AG04450 (cell line): ENCODE measurements around the gene SEPTIN12. TPM values are rescaled to one million over a fixed set of nuclear protein-coding genes. Genes with fewer than 3 reads are reported as not detected.

ENCODE experiments used
- CTCF ChIA-PET: fragments of 300-600, 350-600 bp; formaldehyde crosslinking; extraction: SDS; loops from one replicate; lab custom pipeline; 2022; ENCODE audit warnings: antibody characterized with exemption, inconsistent platforms; lab: Charles Lee
- POLR2A ChIA-PET: fragments of 350-600 bp; formaldehyde crosslinking; extraction: SDS; loops from one replicate; lab custom pipeline; 2021; ENCODE audit warnings: antibody characterized with exemption, inconsistent platforms; lab: Yijun Ruan, JAX
- DNase-seq: peaks from one replicate; pipeline ENCODE4 v3.0.0-alpha.2; 2011; ENCODE audit warnings: low read depth, low spot score
- H3K27ac ChIP-seq: one replicate; pipeline ENCODE4 v1.5.1; 2012; ENCODE audit warnings: low read depth, low read length, control low read depth
- H3K27me3 ChIP-seq: one replicate; pipeline ENCODE4 v1.6.0; 2012; ENCODE audit warnings: low read length; ENCODE audit not compliant: control insufficient read depth, insufficient read depth
- H3K4me3 ChIP-seq: 2 replicates; pipeline ENCODE4 v1.5.1; 2011; ENCODE audit warnings: mild to moderate bottlenecking, low read depth, low read length, control low read depth
- H3K9me3 ChIP-seq: 2 replicates; pipeline ENCODE4 v1.5.1; 2012; ENCODE audit warnings: low read length; ENCODE audit not compliant: control insufficient read depth, insufficient read depth
- CTCF ChIP-seq: IDR thresholded peaks from 2 replicates; pipeline ENCODE4 v1.5.1; 2011; ENCODE audit warnings: low read depth, low read length, control low read depth, inconsistent platforms
- polyA plus RNA-seq: library from polyadenylated mRNA; depleted of rRNA; stranded (reverse); fragments of >200 nt; gene quantifications from 2 replicates; pipeline ENCODE4 v1.2.3, GENCODE V29; 2011

The SEPTIN12 gene
- polyA plus RNA-seq, 1 experiment: not detected

DNA sequence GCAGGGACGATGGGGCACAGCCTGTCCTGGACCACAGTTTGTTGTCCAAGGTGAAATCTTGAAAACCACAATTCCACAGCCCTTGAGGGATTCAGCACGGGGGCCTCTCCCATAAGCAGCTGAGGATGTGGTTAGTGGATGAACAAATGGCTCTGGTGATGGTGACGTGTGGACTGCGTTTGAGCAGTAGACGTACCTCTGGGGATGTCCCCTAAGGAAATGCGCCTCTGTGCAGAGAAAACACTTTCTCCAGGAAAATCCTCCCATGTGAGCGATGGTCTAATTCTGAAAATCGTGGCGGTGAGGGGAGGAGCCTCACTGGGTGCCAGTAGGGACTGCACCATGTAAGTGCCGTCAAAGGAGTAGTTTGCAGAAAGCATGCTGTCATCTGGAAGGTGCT is 2.7 kb upstream of the SEPTIN12 start:
- CTCF ChIA-PET: no interaction called here
- Histone ChIP-seq H3K9me3 (no peaks in the 10 kb centered on the region), H3K4me3 (no peak overlapping the region), H3K27ac (no peak overlapping the region), H3K27me3 (peaks cover 6% of the 10 kb centered on the region)
- DNase-seq: no peak
- no peak for TF ChIP-seq CTCF
- POLR2A ChIA-PET: no interaction called here

DNA sequence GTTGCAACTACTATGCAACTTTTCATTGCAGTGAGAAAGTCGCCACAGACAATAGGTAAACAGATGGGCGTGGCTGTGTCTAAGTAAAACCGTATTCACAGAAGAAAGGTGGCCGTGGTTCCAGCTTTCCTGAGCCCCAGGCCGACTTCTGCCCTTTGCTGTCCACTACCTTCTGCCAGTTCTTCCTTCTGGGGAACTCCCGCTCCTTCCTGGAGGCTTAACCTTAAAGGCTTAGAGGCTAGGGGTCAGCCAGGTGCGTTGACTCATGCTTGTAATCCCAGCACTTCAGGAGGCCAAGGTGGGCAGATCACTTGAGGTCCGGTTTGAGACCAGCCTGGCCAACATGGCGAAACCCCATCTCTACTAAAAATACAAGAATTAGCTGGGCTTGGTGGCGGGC is 2.1 kb upstream of the SEPTIN12 start:
- no peak for DNase-seq
- Histone ChIP-seq H3K9me3 (no peaks in the 10 kb centered on the region), H3K27me3 (peaks cover 6% of the 10 kb centered on the region), H3K27ac (no peak overlapping the region), H3K4me3 (no peak overlapping the region)
- TF ChIP-seq CTCF: no peak
- CTCF ChIA-PET: no interaction called here
- POLR2A ChIA-PET: no interaction called here

- TF ChIP-seq CTCF: no peak
Measured at GRCh38 chr16:4788910-4789309, 765 bp upstream of the SEPTIN12 start.

DNA sequence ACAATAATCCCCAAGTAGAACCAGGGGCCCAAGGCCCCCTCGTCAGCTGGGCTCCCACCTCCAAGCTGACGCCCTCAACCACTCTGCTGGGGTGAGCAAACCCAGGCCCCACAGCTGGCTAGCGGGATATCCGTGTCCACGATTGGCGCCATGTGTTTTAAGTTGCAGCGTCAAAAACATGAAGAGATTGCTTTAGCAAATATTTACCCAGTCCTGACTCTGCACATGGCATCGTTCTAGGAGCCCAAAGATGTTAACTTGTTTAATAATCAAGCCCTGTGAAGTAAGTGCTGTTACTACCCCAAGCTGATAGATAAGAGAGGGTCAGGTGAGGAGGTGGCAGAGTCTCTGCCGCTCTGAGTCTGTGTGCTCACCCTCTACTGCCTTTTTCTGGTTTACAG is 344 bp upstream of the SEPTIN12 start:
- H3K9me3 ChIP-seq: no peaks in the 10 kb centered on the region
- no peak for TF ChIP-seq CTCF
- ChIA-PET CTCF (no interaction called here), POLR2A (no interaction called here)
- DNase-seq: no peak
- H3K4me3 ChIP-seq: no peak overlapping the region
- no peak overlapping the region for H3K27ac ChIP-seq
- peaks cover 6% of the 10 kb centered on the region for H3K27me3 ChIP-seq

More at GRCh38 chr16:4788910-4789309, 765 bp upstream of the SEPTIN12 start:
- DNase-seq: no peak
- Histone ChIP-seq H3K4me3 (no peak overlapping the region), H3K9me3 (no peaks in the 10 kb centered on the region), H3K27ac (no peak overlapping the region), H3K27me3 (peaks cover 6% of the 10 kb centered on the region)
- POLR2A ChIA-PET: no interaction called here
- CTCF ChIA-PET: no interaction called here

DNA sequence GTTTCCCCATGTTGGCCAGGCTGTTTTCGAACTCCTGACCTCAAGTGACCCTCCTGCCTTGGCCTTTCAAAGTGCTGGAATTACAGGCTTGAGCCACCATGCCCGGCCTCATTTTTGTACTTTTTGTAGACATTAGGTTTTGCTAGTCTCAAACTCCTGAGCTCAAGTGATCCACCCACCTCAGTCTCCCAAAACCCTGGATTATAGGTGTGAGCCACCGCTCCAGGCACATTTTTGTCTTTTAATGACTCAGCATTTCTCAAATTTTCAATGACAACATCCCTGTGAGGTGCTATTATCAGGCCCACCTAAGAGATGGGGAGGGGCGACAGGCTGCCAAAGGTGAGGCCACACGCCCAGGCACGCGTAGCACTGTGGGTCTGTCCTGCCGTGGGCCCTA is 1.1 kb downstream of the SEPTIN12 start:
- H3K27me3 ChIP-seq: peaks cover 6% of the 10 kb centered on the region
- no peak for TF ChIP-seq CTCF
- CTCF ChIA-PET: no interaction called here
- H3K27ac ChIP-seq: no peak overlapping the region
- H3K4me3 ChIP-seq: no peak overlapping the region
- no peaks in the 10 kb centered on the region for H3K9me3 ChIP-seq
- no peak for DNase-seq
- POLR2A ChIA-PET: no interaction called here
